Central memory CD4-positive, alpha-beta T cell (primary cell): ENCODE measurements around the gene H19.

Experiments used
- DNase-seq: peaks from one replicate; pipeline ENCODE4 v3.0.0; 2022
- total RNA-seq, 3 experiments: gene quantifications; one replicate each; lab custom pipeline; 2026; lab: John Stamatoyannopoulos, UW

The H19 gene
- total RNA-seq: 0 reads per million in 3 experiments

DNA sequence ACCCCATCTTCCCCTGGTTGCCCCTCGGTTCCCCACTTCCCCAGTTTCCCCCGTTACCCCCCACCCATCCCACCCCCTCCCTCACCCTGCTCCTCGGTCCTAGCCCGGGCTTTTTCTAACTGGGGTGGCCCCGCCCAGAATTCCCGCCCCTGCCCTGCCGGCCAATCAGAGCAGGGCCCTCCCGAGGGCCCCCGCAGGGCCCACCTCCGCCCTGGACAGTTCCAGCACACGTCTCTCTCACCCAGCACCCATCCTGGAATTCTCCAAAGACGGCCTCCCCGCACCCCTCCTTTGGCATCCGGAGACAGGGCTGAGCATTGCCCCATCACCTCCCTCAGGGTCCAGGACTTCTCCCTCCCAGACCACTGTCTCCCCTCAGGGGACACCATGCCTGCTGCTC lies at the start of gene H19:
TSS of gene H19 (minus strand) at position 88 of the 400 bp plus-strand sequence.
- no peak for DNase-seq

DNA sequence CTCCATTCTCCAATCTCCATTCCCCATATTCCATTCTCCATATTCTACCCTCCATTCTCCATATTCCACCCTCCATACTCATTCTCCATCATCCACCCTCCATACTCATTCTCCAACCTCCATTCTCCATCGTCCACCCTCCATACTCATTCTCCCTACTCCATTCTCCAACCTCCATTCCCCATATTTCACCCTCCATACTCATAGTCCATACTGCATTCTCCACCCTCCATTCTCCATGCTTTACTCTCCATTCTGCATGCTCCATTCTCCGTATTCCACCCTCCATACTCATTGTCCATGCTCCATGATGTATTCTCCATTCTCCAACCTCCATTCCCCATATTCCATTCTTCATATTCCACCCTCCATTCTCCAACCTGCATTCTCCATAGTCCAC lies 44.3 kb upstream of the H19 start:
- no peak for DNase-seq

DNA sequence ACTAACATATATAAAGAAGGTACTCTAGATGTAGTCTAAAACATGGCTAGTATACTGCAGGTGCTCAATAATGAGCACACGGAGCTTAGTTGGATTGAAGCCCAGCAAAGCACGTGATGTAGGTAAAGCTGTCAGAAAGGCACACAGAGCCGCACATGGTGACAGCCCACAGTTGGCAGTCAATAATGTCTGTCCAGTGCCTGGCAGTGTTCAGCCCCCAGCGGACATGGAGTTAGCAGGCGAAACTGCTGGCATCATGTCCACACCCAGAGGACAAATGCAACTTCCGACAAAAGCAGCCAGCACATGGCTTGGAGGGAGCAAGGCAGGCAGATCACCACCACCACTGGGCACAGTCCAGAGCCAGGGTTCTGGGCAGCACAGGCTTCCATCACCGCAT lies 43.5 kb upstream of the H19 start:
- DNase-seq: no peak

DNA sequence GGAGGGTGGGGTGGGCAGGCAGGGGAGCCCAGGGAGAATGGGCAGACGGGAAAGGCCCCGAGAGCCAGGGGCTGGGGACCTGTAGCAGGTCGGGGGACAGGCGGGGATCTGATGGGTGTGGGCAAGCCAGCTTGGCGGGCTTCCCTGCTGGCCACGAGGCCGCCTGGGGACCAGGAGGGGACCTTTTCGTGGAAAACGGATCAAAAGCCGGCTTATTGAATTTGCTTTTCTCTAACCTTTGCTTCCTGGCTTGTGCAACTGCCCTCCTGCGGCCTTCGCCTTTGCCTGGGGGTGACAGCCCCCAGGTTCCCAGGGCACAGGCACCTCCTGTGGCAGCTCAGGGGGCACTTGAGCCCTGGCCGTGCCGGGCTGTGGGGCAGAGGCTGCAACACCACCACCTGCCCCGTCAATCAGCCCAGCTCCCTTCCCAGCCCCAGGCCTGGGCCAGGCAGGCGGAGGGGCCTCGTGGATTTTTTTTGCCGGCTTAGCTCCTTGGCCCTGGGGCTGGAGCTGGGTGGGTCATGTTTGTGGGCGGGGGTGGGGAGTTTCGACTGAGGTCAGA lies 41.6 kb upstream of the H19 start:
- no peak for DNase-seq

DNA sequence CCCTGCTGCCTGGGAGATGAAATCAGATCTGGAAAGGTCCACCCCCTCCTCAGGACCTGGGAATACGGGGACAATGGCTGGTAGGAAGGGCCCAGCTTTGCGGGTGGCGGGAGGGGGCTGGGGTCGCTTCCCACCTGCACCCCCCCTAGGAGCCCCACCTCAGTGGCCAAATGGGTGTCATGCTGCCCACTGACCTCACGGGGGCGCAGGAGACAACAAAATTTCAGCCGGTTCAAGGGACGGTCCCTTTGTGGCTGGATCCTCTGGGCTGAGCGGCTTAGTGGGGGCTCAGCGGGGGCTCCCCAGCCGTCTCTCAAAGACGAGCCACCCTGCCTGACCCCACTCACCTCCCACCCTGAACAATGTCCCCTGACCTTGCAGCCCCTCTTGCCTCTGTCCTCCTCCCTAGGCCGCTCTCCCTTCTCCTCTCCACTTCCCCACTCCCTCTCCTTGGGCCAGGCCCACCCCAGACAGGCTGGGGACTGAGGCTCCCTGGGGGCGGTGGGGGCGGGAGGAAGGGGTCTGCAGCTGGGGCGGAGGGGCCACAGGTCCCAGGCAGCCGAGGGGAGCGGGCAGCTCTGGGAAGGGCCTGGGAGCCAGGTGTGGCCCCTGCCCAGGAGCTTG lies 39.3 kb upstream of the H19 start:
- DNase-seq: no peak

DNA sequence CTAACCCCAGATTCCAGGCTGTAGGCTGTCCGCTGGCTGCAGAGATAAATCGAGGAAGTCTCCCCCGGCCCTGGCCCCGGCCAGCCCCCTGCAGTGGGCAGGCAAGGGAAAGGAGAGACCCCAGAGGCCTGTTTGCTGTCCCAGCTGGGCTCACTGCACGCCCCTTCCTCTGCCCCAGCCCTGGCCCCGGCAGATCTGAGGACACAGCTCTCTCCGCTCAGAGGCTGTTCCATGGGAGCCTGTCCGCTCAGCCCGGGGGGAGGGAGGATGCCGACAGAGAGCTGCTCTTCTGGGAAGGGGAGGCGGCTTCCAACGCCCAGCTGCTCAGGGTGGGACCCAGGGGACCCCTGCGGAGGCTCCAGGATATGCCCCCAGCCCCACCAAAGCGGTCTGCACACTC lies 37.7 kb upstream of the H19 start:
- DNase-seq: no peak

DNA sequence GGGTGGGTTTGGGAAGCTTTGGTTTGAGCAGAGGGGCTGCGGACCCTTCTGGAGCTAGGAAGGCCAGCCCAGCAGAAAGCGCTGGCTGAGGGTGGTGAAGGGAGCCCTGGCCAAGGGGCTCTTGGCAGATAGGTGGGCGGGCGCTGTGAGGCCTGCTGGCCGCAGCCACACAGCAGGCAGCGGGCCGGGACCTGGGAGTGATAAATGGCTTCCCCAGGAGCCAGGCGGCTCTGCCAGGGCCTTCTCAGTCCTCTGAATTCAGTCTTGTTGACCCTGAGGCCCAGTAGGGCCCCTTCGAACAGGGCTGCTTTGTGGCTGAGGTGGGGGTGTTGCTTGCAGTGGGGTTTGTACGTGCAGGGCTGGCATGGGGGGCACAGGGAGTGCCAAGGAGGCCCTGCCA lies 33.4 kb upstream of the H19 start:
- no peak for DNase-seq

DNA sequence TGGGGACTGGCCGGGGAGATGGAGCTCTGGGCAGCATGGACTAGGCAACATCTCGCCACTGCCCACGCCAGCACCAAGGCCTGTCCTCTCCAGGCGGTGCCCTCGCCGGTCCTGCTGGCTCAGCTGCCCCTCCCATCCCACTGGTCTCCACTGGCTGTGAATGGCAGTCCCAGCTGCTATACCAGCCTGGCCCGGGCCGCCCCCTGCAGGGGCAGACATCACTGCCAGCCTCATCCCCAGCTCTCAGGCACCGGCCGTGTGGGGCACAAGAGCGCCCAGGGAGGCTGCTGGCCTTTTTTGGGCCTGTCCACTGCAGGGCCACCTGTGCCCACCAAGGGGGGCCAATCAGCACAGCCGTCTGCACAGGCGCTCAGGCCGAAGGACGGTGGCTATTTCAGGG lies 30.1 kb upstream of the H19 start:
- no peak for DNase-seq

DNA sequence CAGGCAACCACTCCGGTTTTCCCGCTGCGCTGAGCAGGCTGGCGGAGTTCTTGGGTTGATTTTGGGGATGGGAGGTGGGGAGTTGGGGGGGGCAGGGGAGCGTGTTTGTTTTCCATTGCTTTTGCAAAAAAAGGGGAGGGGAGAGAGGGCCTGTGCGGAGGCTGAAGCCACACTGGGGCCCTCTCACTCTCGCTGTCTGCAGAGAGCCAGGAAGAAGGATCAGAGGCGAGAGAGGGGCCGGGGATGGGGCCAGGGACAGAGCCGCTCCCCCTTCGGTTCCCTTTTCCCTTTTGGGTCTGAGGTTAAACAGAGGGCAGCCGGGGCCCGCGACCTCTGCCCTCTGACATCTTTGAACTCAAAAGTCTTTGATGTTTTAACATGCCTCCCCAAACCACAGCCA lies 17.4 kb upstream of the H19 start:
- no peak for DNase-seq

DNA sequence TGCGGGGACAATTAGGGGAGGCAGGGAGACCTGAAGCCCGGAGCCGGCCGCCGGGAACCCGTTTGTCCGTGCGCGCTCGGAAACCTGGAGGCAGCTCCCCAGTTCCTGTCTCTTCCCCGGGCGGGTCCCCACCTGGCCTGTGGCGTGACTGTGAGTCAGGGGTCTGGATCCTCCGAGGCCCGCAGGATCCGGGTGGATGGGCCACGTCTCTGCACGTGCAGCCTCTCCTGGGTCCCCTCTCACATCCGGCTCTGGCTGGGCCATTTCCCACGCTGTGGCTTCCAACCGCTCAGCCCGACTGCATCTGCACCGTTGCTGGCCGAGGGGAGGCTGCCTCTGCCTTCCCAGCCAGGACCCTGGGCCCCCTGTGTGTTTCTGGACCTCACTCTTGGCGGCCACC lies 14.8 kb upstream of the H19 start:
- DNase-seq: no peak

DNA sequence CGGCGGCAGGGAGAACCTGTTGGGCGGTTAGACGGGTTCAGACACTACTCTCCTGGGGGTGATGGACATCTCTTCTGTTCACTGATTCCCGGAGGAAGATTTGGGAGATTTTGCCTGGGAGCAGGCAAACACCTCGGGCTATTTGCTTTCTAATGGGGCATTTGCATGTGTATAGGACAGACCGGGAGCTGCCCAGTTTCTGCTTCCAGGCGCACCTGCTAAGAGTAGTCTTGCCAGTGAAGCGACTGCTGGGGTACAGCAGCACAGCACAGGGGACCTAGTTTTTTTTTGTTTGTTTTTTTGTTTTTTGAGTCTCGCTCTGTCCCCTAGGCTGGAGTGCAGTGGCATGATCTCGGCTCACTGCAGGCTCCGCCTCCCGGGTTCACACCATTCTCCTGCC lies 6.8 kb upstream of the H19 start:
- DNase-seq: no peak

DNA sequence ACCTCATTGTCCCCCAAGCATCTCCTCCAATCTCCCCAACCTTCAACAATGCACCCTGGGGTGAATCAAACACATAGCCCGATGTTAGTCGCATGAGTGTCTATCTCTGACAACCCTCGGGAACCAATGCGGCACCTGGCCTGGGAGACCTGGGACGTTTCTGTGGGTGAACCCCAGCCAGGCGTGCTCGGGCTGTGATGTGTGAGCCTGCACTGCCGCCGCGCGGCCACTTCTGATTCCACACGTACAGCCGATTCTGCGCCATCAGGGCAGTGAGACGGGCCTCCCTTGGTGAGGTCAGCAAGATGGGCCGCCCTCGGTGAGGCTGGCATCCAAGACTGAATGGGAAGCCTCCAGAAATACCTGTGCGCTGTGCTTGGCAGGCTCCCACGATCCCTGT lies 5.2 kb upstream of the H19 start:
- DNase-seq: no peak

DNA sequence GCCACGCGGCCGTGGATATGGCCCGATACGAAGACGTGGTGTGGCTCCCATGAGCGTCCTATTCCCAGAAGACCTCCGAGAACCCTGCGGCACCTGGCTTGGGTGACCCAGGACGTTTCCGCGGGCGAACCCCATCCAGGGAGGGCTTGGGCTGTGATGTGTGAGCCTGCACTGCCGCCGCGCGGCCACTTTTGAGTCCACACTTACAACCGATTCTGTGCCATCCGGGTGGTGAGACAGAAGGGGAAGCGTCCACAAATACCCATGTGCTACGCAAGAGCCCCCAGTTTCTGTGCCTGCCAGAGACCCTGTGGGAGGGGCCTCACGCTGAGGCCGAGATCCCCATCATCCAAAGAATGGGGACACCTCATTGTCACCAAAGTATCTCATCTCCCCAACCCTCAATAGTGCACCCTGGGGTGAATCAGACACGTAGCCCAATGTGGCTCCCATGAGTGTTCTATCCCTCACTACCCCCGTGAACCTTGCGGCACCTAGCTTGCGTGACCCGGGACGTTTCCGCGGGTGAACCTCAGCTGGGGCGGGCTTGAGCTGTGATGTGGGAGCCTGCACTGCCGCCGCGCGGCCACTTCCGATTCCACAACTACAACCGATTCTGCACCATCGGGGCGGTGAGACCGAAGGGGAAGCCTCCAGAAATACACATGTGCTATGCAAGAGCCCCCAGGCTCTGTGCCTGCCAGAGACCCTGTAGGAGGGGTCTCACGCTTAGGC lies 4.6 kb upstream of the H19 start:
- no peak for DNase-seq

DNA sequence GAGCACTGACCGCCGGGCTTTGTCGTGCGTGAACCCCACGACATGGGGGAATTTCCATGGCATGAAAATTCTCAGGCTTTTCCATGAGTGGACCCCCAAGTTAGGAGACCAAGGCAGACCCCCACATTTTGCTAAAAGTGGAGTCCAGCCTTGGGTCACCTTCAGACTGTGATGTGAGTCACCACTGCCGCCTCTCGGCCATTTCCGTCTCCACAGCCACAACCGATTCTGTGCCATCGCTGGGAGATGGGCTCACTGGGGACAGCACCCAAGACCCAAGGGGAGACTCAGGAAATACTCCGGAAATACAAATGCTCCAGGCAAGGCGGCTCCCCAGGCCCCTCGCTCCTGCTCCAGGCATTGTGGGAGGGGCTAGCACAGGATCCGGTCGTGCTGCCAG lies 1.2 kb upstream of the H19 start:
- DNase-seq: no peak

DNA sequence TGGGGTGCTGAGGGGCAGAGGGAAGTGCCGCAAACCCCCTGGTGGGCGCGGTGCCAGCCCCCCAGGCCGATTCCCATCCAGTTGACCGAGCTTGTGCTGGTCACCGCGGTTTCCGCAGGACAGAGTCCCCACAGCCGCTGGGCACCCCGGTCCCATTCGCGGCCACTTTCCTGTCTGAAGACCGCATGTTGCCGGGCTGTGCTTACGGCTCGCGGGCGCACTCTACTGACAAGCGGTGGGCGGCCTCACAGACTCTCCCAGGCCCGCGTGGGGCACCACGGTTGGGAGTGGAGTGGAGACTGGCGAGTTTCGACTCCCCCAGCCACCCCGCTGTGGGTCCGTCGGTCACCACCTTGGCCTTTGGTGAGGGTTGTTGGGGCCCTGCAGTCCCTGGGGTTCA lies 648 bp upstream of the H19 start:
- no peak for DNase-seq

DNA sequence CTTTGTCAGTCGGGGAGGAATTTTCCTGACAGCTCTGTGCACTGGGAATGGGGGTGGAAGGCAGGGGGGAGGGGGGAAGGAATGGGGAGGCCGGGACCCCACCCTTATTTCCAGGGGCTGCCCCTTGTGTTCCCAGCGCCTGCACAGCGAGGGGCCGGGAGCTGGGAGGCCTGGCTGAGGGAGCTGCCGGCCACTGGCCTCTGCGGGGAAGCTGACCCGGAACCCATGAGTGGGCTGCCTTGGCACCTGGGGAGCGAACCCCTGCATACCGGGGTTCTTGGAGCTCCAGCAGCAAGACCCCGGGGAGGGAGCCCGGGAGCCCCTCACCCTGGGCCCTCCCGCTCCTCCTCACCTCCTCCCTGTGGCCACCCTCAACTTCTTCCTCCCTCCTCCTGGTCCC lies 3.5 kb downstream of the H19 start:
- no peak for DNase-seq

DNA sequence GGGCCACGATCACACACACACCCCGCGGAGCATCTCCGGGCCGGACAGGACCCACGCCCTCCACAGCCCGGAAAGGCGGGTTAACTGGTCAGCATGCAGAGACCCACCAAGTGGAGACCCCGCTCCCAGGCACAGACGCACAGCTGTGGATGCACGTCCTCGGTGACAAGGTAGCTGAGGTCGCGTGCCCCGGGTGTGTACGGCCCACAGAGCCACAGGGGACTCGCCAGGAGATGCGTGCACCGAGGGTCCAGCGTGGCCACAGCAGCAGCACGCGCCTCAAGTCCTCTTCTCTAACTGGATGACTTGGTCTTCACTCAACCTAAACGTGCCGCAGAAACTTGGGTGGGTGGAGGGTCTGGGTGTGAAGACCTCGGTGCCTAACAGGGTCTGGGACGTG lies 5.5 kb downstream of the H19 start:
- no peak for DNase-seq

DNA sequence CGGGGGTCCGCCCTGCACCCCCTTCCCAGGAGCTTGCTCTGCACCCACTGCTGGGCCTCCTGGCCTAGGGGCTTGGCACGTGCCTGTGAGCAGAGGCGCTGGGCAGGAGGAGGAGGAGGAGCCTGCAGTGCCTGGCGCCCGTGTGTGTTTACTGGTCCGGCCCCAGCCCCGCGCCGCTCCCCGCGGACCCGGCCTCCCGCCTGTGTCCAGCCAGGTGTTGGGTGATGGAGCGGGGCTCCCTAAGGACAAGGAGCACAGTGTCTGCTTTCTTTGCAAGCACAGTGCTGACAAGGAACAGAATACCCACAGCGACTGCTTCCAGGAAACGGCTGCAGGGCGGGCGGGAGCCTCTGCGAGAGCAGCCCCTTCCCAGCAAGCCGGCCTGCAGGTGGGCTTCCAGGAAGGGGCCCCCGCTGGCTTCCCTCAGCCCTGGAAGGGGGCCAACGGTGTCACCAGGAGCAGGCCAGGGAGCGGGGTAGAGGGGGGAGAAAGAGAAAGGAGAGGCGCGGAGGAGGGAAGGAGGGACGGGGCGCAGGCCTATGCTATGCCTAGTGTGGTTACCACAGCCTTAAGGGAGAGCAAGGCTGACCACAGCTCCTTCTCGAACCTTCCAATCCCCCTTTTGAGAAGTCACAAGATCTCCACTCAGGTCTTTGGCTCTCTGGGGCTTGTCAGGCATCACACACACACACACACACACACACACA lies 6.6 kb downstream of the H19 start:
- no peak for DNase-seq

DNA sequence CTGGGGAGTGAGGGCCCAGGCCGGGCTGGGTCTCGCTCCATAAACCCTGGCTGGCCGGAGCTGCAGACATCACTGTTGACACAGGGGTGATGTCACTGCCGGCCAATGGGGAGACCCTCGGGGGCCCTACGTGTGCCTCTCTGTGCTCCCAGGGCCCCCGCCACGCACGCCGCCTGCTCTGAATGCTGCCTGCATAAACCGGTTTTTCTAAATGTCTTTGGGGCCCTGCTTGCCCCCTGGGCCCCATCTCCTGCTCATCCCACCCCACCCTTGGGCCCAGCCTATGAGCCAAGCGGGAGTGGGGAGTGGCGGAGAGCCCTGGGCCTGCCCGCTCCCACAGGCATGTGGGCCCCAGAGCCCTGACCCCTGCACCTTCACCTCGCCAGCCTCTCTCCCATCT lies 7.7 kb downstream of the H19 start:
- no peak for DNase-seq

DNA sequence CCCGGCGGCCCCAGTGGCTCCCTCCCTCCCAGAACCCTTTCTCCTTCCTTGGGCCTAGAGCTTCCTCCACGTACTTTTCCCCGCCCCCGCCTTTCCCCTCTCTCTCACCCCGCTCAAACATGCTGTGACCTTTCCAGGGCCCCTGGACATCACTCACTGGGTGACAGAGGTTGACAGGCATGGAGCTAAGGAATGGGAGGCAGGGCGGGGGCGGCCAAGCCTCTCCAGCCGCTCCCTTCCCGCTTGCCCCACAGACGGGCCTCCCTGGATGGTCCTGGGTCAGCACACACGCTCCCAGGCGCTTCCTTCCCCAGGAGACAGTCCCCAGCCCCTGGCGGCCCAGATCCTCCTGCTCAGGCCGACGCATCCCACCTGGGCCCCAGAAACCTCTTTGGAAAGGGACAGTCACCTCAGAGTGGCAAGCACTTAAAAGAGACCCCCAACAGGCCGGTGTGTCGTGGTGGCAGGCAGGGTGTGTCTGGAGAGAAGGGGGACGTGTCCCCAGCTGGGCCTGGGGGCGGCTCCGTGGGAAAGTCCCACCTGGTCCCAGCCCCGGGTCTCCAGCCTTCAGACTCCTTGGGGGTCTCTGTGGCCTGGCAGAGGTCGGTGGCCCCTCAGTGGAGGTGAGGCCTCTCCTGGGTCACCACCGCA lies 8.8 kb downstream of the H19 start:
- DNase-seq: no peak

DNA sequence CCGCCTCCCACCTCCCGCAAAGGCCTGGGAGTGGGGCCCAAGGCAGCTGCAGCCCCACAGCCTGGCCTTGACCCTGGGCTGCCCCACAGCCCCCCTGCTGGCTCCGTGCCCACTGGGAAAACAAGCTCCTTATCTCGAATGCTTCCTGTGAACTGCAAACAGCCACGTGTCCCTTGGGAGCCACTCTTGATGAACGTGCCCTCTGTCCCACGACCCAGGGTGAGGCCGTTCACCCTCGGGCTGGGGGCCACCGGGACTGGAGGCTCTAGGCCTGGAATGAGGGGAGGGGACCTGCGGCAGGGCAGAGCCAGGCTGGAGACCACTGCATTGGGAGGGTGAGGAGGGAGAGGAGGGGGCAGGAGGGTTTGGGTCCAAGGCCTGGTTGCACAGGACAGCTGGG lies 9.5 kb downstream of the H19 start:
- DNase-seq: no peak

DNA sequence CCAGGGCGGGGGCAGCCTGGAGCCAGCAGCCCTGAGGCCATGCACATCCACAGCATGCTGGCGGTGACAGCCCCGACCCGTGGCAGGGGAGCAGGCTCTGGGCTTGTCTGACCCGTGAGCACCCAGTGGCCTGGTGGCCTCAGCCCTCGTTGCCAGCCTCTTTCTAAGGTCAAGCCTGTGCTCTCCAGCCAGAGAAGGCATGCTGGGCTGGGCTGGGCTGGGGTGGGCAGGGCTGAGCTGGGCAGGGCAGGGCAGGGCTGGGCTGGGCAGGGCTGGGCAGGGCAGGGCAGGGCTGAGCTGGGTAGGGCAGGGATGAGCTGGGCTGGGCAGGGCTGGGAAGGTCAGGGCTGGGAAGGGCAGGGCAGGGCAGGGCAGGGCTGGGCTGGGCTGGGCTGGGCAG lies 10.6 kb downstream of the H19 start:
- DNase-seq: no peak

DNA sequence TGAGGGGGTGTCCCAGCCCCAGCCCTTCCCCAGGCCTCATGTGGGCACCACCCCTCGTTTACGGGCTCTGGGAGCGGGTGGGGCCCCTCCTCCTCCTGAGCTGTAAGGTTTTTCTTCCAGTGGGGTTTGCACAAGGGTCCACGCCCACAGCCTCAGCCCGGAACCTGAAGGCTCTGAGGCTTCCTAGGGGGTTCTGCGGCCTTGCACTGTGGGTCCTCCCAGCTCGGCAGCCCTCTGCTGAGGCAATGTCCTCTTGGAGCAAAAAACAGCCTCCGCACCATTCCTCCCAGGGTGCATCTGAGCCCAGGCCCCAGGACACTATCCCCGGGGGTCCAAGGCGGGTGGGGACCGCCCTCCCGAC lies 14.1 kb downstream of the H19 start:
- no peak for DNase-seq
